Stomach (tissue), 9 donors: ENCODE results near the gene CRTC1. TPM values are rescaled to one million over a fixed set of nuclear protein-coding genes. Genes with fewer than 3 reads are reported as not detected.

Experiments
- DNase-seq, 2 donors: peaks; one replicate each; pipeline versions ENCODE4 v3.0.0 to v3.0.0-alpha.2; 2013 to 2019
- H3K27ac ChIP-seq, 5 donors: fragments of 200-600 bp in 4 of 5; sonication (generic) in 4 of 5; one replicate each; pipeline ENCODE4 v1.5.1; 2013 to 2019; ENCODE audit warnings: mild to moderate bottlenecking in 1 of 5, moderate library complexity in 1 of 5
- H3K27me3 ChIP-seq, 3 donors: fragments of 200-600 bp; sonication (generic); one replicate each; pipeline ENCODE4 v1.5.1; 2017 to 2019; ENCODE audit warnings: mixed run types in 1 of 3
- H3K36me3 ChIP-seq, 4 donors: fragments of 200-600 bp; sonication (generic); 1 replicate in 3 of 4; 2 replicates in 1 of 4; pipeline ENCODE4 v1.5.1; 2016 to 2019
- H3K4me1 ChIP-seq, 4 donors: fragments of 200-600 bp; sonication (generic); one replicate each; pipeline ENCODE4 v1.5.1; 2016 to 2019
- H3K4me3 ChIP-seq, 4 donors: fragments of 200-600 bp; sonication (generic) in 3 of 4; one replicate each; pipeline ENCODE4 v1.5.1; 2016 to 2019; ENCODE audit warnings: mild to moderate bottlenecking in 1 of 4
- H3K9me3 ChIP-seq, 4 donors: fragments of 200-600 bp; sonication (generic); one replicate each; pipeline ENCODE4 v1.5.1; 2016 to 2019
- CTCF ChIP-seq, 7 experiments: fragments of 450-650 bp in 4 of 7; fragments of 200-600 bp in 3 of 7; sonication (generic) in 3 of 7; IDR thresholded peaks; one replicate each; pipeline ENCODE4 v1.5.1; 2016 to 2019; ENCODE audit warnings: antibody characterized with exemption in 7 of 7, control low read depth in 2 of 7, mild to moderate bottlenecking in 1 of 7
- EP300 ChIP-seq: sonication (generic); formaldehyde crosslinking; IDR thresholded peaks from one replicate; pipeline ENCODE4 v1.6.1; 2017; ENCODE audit warnings: antibody characterized with exemption
- POLR2A ChIP-seq, 4 donors: fragments of 450-650 bp; IDR thresholded peaks; one replicate each; pipeline ENCODE4 v1.6.1; 2016; ENCODE audit warnings: antibody characterized with exemption in 4 of 4, control low read depth in 2 of 4, mild to moderate bottlenecking in 1 of 4, moderate library complexity in 1 of 4
- POLR2AphosphoS5 ChIP-seq, 3 donors: sonication (generic); formaldehyde crosslinking; IDR thresholded peaks; one replicate each; pipeline ENCODE4 v1.6.1; 2016; ENCODE audit warnings: antibody characterized with exemption in 3 of 3
- WGBS, 5 donors: extraction: QIAGEN DNeasy Blood & Tissue Kit in 3 of 5; methylation state at CpG; one replicate each; pipeline versions ENCODE4 v1.1.5 to v1.1.7; 2013 to 2018; 5-methylcytosine and 5-hydroxymethylcytosine counted together
- intact Hi-C: fragments of 100-400 bp; cut with DNase I; formaldehyde crosslinking; loops from one replicate; pipeline ENCODE4 v1.15.1; 2023; ENCODE audit warnings: low total_unique reads
- polyA plus RNA-seq, 3 donors: library from polyadenylated mRNA; stranded (reverse); fragments of 200-250 nt; gene quantifications; one replicate each; pipeline ENCODE4 v1.2.3, GENCODE V29; 2013
- total RNA-seq, 5 donors: library from RNA; depleted of rRNA; stranded (reverse); fragments of >200 nt; gene quantifications; one replicate each; pipeline versions ENCODE4 v1.1.0 to v1.2.3, GENCODE V29; 2014 to 2016
- donor health status: healthy with polysubstance abuse.
- donor health status: Bipolar disorder and iron deficiency.
- donor health status: healthy.

CRTC1 gene
- total and polyA plus RNA-seq, 8 donors = 4.2 to 28.0 (median 4.6) TPM; not detected in 1

- 86 to 95% (median 94%) methylated on average over 14 to 26 of the region's 26 CpGs for WGBS, 5 donors
- H3K36me3 ChIP-seq = peaks cover 2 to 20% (median 12%) of the 10 kb centered on the region in 4 donors
- peaks cover 35 to 40% (median 37%) of the 10 kb centered on the region in 4 donors for H3K4me1 ChIP-seq
- no peak overlapping the region for H3K27ac ChIP-seq
- H3K27me3 ChIP-seq = no peaks in the 10 kb centered on the region
- no peak for TF ChIP-seq POLR2A (IDR thresholded peaks at IDR 0.05)
- TF ChIP-seq CTCF (IDR thresholded peaks at IDR 0.05) = no peak
- TF ChIP-seq POLR2AphosphoS5 (IDR thresholded peaks at IDR 0.05) = no peak
- no peak for TF ChIP-seq EP300
- no peaks in the 10 kb centered on the region for H3K9me3 ChIP-seq
- intact Hi-C loops = no loop called here
- DNase-seq = peak in 1 of 2 donors; percentile 54
- no peak overlapping the region for H3K4me3 ChIP-seq
Observed at GRCh38 chr19:18745012-18745735, 61.7 kb downstream of the CRTC1 start.

- Histone ChIP-seq H3K27me3 (no peaks in the 10 kb centered on the region), H3K36me3 (peaks cover 3 to 28% (median 20%) of the 10 kb centered on the region in 4 donors), H3K4me1 (peaks cover 28 to 32% (median 30%) of the 10 kb centered on the region in 4 donors), H3K9me3 (no peaks in the 10 kb centered on the region), H3K27ac (no peak overlapping the region), H3K4me3 (no peak overlapping the region)
- 81 to 99% (median 90%) methylated on average over 5 of the region's 5 CpGs for WGBS, 5 donors
- DNase-seq = no peak
- TF ChIP-seq POLR2AphosphoS5 (IDR thresholded peaks at IDR 0.05) = no peak
- TF ChIP-seq POLR2A (IDR thresholded peaks at IDR 0.05) = no peak
- no peak for TF ChIP-seq CTCF (IDR thresholded peaks at IDR 0.05)
- TF ChIP-seq EP300 = no peak
- intact Hi-C loops = no loop called here
Observed at GRCh38 chr19:18745931-18746330, 62.5 kb downstream of the CRTC1 start.

- DNase-seq = peak in 1 of 2 donors; percentile 67
- Histone ChIP-seq H3K4me1 (peaks cover 21 to 25% (median 22%) of the 10 kb centered on the region in 4 donors), H3K36me3 (peaks cover 3 to 35% (median 27%) of the 10 kb centered on the region in 4 donors), H3K27ac (no peak overlapping the region), H3K4me3 (no peak overlapping the region), H3K9me3 (no peaks in the 10 kb centered on the region), H3K27me3 (no peaks in the 10 kb centered on the region)
- WGBS, 5 donors = 73 to 81% (median 80%) methylated on average over 14 to 29 of the region's 29 CpGs
- intact Hi-C loops = no loop called here
- TF ChIP-seq POLR2AphosphoS5 (IDR thresholded peaks at IDR 0.05) = no peak
- TF ChIP-seq EP300 = no peak
- no peak for TF ChIP-seq CTCF (IDR thresholded peaks at IDR 0.05)
- TF ChIP-seq POLR2A (IDR thresholded peaks at IDR 0.05) = no peak
Observed at GRCh38 chr19:18746401-18747325, 63.2 kb downstream of the CRTC1 start.
